Activated CD4-positive, CD25-positive, alpha-beta regulatory T cell treated with anti-CD3 and anti-CD28 coated beads, Interleukin-2, amount 50 U/mL, for 16 hours (primary cell): ENCODE data around the gene MKS1.

ENCODE experiments used
- DNase-seq: peaks from one replicate; pipeline ENCODE4 v3.0.0-alpha.2; 2020; ENCODE audit warnings: low read depth, low spot score

Gene MKS1

GRCh38 chr17:58245428-58246103, 26.5 kb upstream of the MKS1 start:
- no peak for DNase-seq

GRCh38 chr17:58244963-58245362, 25.9 kb upstream of the MKS1 start:
- DNase-seq: no peak

- DNase-seq: no peak
Measured at GRCh38 chr17:58242171-58242784, 23.2 kb upstream of the MKS1 start.

GRCh38 chr17:58239987-58240386, 20.9 kb upstream of the MKS1 start:
- DNase-seq: no peak

GRCh38 chr17:58238147-58238634, 19.1 kb upstream of the MKS1 start, which contains the start of gene LPO:
Gene LPO, plus strand, starts transcription at chr17:58238584. Its CDS starts 4,396 bp downstream, at chr17:58242980.
- no peak for DNase-seq

GRCh38 chr17:58236394-58236793, 17.3 kb upstream of the MKS1 start:
- no peak for DNase-seq

- DNase-seq: no peak
Measured at GRCh38 chr17:58235821-58236220, 16.8 kb upstream of the MKS1 start.

- no peak for DNase-seq
Measured at GRCh38 chr17:58234512-58234911, 15.5 kb upstream of the MKS1 start.

- DNase-seq: no peak
Measured at GRCh38 chr17:58233543-58233942, 14.5 kb upstream of the MKS1 start.

GRCh38 chr17:58232707-58233156, 13.7 kb upstream of the MKS1 start:
- DNase-seq: no peak

- no peak for DNase-seq
Measured at GRCh38 chr17:58231641-58232040, 12.6 kb upstream of the MKS1 start.

GRCh38 chr17:58229881-58230280, 10.8 kb upstream of the MKS1 start:
- no peak for DNase-seq

- DNase-seq: no peak
Measured at GRCh38 chr17:58229384-58229783, 10.3 kb upstream of the MKS1 start.

GRCh38 chr17:58228679-58229078, 9.6 kb upstream of the MKS1 start:
- DNase-seq: no peak

GRCh38 chr17:58227733-58228132, 8.7 kb upstream of the MKS1 start:
- no peak for DNase-seq

- no peak for DNase-seq
Measured at GRCh38 chr17:58224315-58224714, 5.3 kb upstream of the MKS1 start.

GRCh38 chr17:58219789-58220183, 731 bp upstream of the MKS1 start:
- no peak for DNase-seq

- no peak for DNase-seq
Measured at GRCh38 chr17:58217766-58218165, 1.3 kb downstream of the MKS1 start.

GRCh38 chr17:58215685-58216084, 3.4 kb downstream of the MKS1 start:
- no peak for DNase-seq

- no peak for DNase-seq
Measured at GRCh38 chr17:58210922-58211321, 8.1 kb downstream of the MKS1 start.

- DNase-seq: no peak
Measured at GRCh38 chr17:58208344-58208743, 10.7 kb downstream of the MKS1 start.

- DNase-seq: no peak
Measured at GRCh38 chr17:58207451-58207850, 11.6 kb downstream of the MKS1 start.

- DNase-seq: no peak
Measured at GRCh38 chr17:58205936-58206335, 13.1 kb downstream of the MKS1 start.
